Duodenal mucosa (tissue), 2 donors: ENCODE data around the gene GREM2.

Experiments
- H3K27ac ChIP-seq: one replicate; pipeline ENCODE4 v1.7.0; 2013; ENCODE audit warnings: low read depth, low read length
- H3K27me3 ChIP-seq, 2 donors: one replicate each; pipeline ENCODE4 v1.7.0; 2013; ENCODE audit warnings: low read length in 2 of 2, control low read depth in 1 of 2; ENCODE audit not compliant: insufficient read depth in 2 of 2, control insufficient read depth in 1 of 2
- H3K36me3 ChIP-seq, 2 donors: one replicate each; pipeline ENCODE4 v1.7.0; 2013; ENCODE audit warnings: low read length in 2 of 2, control low read depth in 1 of 2; ENCODE audit not compliant: insufficient read depth in 2 of 2, control insufficient read depth in 1 of 2
- H3K4me1 ChIP-seq, 2 donors: one replicate each; pipeline ENCODE4 v1.7.0; 2013; ENCODE audit warnings: low read length in 2 of 2, control low read depth in 1 of 2; ENCODE audit not compliant: insufficient read depth in 2 of 2, control insufficient read depth in 1 of 2
- H3K4me3 ChIP-seq, 2 donors: one replicate each; pipeline ENCODE4 v1.7.0; 2013; ENCODE audit warnings: low read length in 2 of 2, low read depth in 1 of 2
- H3K9ac ChIP-seq, 2 donors: one replicate each; pipeline ENCODE4 v1.7.0; 2013; ENCODE audit warnings: low read length in 2 of 2, low read depth in 1 of 2
- H3K9me3 ChIP-seq, 2 donors: one replicate each; pipeline ENCODE4 v1.7.0; 2013; ENCODE audit warnings: low read length in 2 of 2, control low read depth in 1 of 2; ENCODE audit not compliant: control insufficient read depth in 1 of 2

The GREM2 gene

DNA sequence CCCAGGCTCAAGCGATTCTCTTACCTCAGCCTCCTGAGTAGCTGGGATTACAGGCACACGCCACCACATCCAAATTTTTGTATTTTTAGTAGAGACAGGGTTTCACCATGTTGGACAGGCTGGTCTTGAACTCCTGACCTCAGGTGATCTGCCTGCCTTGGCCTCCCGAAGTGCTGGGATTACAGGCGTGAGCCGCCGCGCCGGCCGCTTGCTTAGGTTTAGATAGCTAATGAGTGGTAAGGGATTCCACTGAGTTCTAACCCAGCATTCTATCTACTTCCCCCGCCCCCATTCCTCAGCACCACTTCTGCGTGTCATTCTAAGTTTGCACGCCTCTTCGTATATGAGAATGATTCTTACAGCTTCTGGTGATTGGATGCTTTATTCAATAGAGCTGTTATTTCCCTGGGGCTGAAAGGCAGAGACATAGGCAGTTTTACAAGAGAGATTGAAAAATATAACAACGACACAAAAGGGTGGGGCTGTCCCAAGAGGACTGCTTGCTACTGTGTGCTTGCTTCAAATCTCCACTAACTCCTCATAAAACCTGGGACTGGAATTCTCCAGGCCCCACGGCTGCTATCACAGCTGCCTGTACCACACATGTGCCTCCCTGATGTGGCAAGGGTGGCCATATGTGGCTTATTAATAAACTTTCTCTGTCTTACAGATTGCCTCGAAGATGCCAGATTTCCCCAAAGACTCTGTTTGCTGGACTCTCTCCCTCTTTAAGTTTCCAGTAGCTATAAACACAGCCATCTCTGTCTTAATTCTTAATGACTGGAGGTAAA is 23.7 kb upstream of the GREM2 start:
- no peak overlapping the region for H3K9ac ChIP-seq
- no peaks in the 10 kb centered on the region for H3K36me3 ChIP-seq
- H3K9me3 ChIP-seq: no peaks in the 10 kb centered on the region
- H3K4me3 ChIP-seq: no peak overlapping the region
- H3K27me3 ChIP-seq: no peaks in the 10 kb centered on the region
- H3K4me1 ChIP-seq: no peaks in the 10 kb centered on the region
- H3K27ac ChIP-seq: no peak overlapping the region

DNA sequence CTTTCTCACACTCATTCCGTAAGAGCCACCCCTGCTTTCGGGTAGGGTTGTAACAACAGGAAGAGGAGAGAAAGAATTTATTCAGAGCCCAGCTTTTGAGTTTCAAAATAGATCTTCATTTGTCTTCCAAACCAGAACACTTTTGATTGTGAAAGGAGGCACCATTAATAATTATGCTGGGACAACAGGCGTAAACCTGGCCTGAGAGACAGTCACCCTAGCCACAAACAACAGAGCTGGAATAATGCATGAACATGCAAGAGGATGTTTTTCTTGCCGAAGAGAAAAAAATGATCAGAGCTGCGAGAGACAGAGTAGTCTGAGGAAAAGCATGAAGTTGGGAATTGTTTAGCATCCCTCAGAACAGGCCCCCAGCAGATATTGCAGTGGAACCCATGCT is 18.5 kb upstream of the GREM2 start:
- Histone ChIP-seq H3K9me3 (no peaks in the 10 kb centered on the region), H3K27me3 (no peaks in the 10 kb centered on the region), H3K4me3 (no peak overlapping the region), H3K36me3 (no peaks in the 10 kb centered on the region), H3K9ac (no peak overlapping the region), H3K4me1 (no peaks in the 10 kb centered on the region), H3K27ac (no peak overlapping the region)

DNA sequence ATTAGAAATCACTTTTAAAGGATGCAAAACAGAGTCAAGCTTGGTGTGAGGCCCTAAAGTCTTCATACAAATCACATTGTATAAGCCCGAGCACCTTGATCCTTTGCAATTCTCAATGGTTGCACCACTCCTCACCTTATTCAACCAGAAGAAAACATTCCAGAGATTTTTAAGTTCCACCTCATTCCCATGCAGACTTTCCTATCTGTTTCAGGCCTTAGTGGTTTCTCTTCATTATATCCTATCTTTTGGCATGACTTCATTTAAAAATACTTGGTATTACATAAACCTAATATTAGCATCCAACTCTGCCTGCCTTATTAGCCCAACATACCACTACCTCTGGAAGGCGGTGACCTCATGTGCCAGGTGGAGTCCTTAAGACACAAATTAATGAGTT is 9.3 kb upstream of the GREM2 start:
- H3K27me3 ChIP-seq: no peaks in the 10 kb centered on the region
- H3K36me3 ChIP-seq: no peaks in the 10 kb centered on the region
- no peak overlapping the region for H3K4me3 ChIP-seq
- no peaks in the 10 kb centered on the region for H3K4me1 ChIP-seq
- H3K9ac ChIP-seq: no peak overlapping the region
- H3K9me3 ChIP-seq: no peaks in the 10 kb centered on the region
- no peak overlapping the region for H3K27ac ChIP-seq

DNA sequence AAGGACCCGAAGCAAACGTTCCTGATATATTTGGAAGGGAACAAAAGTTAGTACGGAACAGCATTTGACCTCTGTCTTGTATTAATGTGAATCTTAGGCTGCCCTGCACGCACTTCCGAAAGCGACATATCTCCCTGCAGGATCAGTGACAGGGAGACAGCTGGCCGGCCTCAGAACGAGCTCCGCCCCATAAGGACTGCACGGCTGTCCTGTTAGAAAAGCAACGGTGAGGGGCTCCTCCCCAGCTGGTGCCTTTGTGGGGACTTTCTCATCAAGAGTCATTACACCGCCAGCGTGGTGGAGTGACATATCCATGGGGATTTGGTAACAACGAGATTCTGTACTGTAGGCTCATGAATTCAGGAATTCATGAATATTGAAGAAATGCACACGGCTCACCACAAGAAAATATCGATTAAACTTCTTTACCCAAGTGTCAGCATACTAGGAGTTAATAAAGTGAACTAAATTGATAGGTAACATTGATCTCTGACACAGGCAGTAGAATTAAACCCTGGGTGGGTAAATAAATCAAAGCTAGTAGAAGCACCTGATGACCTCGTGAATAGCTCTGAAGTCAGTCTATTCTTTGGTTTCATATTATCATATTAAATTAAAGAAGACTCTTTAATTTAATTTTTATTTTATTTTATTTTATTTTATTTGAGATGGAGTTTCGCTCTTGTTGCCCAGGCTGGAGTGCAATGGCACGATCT is 8.1 kb upstream of the GREM2 start:
- Histone ChIP-seq H3K4me3 (no peak overlapping the region), H3K9ac (no peak overlapping the region), H3K9me3 (no peaks in the 10 kb centered on the region), H3K27me3 (no peaks in the 10 kb centered on the region), H3K27ac (no peak overlapping the region), H3K4me1 (no peaks in the 10 kb centered on the region), H3K36me3 (no peaks in the 10 kb centered on the region)

DNA sequence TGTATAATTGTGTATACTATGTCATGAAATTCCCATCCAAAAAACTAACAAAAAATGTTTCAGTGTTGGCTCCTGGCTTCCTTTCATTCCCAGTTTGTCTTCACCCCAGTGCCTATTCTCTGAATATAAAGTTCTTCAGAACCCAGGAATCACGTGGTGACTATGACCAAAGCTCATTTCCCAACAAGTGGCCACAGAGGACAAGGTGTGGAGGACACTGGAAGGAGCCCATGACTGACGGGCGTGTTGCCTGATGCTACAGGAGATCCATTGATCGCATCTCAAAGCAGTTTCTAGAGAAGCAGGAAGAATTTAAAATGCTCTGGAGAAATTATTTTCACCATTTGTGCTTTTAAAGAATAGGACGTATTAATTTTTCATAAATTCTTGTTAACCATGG is 7.4 kb upstream of the GREM2 start:
- no peaks in the 10 kb centered on the region for H3K36me3 ChIP-seq
- H3K4me1 ChIP-seq: no peaks in the 10 kb centered on the region
- no peaks in the 10 kb centered on the region for H3K27me3 ChIP-seq
- no peak overlapping the region for H3K9ac ChIP-seq
- H3K27ac ChIP-seq: no peak overlapping the region
- H3K9me3 ChIP-seq: no peaks in the 10 kb centered on the region
- no peak overlapping the region for H3K4me3 ChIP-seq

DNA sequence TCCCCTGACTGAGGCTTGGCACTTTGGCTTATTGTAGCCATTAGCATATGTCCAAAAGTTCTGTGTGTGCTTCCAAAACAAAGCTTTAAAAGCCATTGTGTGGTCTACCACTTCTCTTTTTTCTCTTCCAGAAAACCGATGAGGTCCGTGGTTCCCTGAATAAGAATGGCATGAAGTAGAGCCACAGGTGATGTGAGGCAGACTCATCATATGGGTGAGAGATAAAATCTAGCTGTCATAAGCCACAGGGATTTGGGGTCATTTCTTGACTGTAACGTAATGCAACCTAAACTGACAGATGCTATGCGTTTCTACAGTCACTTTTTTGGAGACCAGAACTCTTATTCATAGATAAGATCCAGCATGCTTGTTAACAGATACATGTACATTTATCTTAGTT is 7.0 kb upstream of the GREM2 start:
- H3K9ac ChIP-seq: no peak overlapping the region
- no peaks in the 10 kb centered on the region for H3K9me3 ChIP-seq
- H3K4me3 ChIP-seq: no peak overlapping the region
- no peak overlapping the region for H3K27ac ChIP-seq
- H3K36me3 ChIP-seq: no peaks in the 10 kb centered on the region
- H3K4me1 ChIP-seq: no peaks in the 10 kb centered on the region
- H3K27me3 ChIP-seq: no peaks in the 10 kb centered on the region

DNA sequence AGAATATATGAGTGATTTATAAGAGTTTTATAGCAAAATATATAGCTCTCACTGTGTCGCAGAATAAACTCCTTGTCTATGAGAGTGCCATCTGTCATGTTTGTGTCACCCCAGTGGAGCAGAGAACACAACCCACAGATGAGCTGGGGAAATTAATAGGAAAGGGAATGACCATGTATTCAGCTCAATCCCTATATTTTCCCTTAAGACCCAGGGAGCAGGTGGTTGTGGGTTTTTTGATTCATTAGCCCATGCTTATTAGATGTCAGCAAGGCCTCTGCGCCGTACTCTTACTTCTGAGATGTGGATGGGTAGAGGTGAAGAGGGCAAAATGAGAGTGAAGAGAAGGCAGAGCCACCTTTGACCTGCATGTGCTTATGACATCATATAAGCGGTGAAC is 4.1 kb upstream of the GREM2 start:
- H3K36me3 ChIP-seq: no peaks in the 10 kb centered on the region

DNA sequence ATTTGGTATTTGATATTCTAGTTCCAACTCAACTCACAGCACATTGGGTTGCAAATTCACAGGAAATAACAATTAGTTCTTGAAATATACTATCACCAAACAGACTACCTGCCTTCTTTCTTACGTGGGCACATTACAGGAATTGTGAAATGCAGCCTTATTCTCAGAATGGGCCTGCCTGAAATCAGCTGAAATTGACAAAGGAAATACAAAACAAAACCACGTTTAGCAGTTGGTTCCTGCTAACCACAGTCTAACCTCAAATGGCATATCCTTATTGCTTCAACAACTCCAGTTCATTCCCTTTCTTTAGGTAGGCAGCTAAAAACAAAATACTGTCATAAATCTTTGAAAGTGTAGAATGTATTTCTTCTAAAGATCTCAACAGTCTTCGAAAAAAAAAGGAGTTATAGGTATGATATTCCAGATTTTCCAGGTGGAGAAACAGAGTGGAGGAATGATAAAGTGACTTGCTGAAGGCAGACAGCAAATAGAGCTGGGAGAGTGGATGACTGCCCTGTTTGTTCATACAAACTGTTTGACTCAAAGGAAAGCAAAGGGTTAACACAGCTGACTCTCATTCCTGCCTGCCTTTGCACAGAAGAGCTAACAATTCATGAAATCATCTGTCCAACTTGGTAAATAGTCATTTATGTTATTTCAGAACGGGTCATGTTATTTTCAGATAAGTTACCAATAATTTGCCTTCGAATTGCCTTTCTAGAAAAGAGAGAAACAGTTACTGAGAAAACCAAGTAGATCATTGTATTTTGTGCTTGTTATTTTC is 1.6 kb upstream of the GREM2 start:
- no peaks in the 10 kb centered on the region for H3K36me3 ChIP-seq
- H3K9me3 ChIP-seq: no peaks in the 10 kb centered on the region
- no peak overlapping the region for H3K4me3 ChIP-seq
- no peaks in the 10 kb centered on the region for H3K4me1 ChIP-seq
- no peak overlapping the region for H3K9ac ChIP-seq
- peaks cover 14 to 15% of the 10 kb centered on the region in 2 donors for H3K27me3 ChIP-seq
- H3K27ac ChIP-seq: no peak overlapping the region

More for the DNA sequence above, 4.1 kb upstream of the GREM2 start:
- Histone ChIP-seq H3K27ac (no peak overlapping the region), H3K4me1 (no peaks in the 10 kb centered on the region), H3K9ac (no peak overlapping the region), H3K27me3 (peaks cover 2 to 7% of the 10 kb centered on the region in 2 donors), H3K4me3 (no peak overlapping the region), H3K9me3 (no peaks in the 10 kb centered on the region)

DNA sequence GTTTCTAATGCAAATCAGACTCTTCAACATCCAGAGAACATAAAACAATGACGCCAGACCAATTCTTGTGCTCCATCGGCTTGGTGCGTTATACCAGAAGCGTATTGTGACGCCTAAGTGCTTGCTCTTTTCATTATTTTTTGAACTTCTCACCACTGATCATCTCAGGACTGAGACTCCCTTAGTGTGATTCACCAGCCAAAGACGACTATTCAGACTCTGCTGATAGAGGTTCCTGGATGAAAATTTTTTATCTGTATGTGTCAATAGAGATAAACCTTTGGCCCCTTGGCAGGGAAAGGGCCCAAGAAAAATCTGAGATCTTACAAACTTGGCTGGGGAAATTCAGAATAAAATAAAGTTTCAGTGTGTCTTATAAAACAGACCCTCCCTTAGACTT is 856 bp upstream of the GREM2 start:
- no peak overlapping the region for H3K9ac ChIP-seq
- peaks cover 14 to 15% of the 10 kb centered on the region in 2 donors for H3K27me3 ChIP-seq
- H3K36me3 ChIP-seq: no peaks in the 10 kb centered on the region
- no peaks in the 10 kb centered on the region for H3K9me3 ChIP-seq
- H3K4me1 ChIP-seq: no peaks in the 10 kb centered on the region
- no peak overlapping the region for H3K4me3 ChIP-seq
- no peak overlapping the region for H3K27ac ChIP-seq

DNA sequence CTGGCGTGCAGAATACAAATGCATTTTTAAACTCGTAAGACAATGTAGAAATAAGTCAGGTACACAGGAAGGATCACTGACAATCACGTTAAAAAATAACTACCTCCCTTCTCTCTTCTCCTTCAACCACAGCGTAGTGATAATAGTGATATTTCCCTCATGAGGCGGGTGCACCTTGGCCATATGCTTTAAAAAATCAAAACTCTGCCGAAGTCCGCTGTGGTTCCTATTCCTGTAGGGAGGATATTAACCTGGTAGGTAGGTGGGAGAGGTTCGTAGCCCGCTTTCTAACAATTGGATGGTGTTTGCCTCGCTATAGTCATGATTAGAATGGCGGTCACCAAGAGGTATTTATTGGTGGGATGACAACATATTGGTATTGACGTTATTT is 732 bp downstream of the GREM2 start:
- H3K27ac ChIP-seq: no peak overlapping the region
- H3K9ac ChIP-seq: peak overlapping the region in 1 of 2 donors; percentile 9

More for the DNA sequence above, 732 bp downstream of the GREM2 start:
- H3K27me3 ChIP-seq: peaks cover 14 to 15% of the 10 kb centered on the region in 2 donors
- peak overlapping the region; percentile 73 to 80 for H3K4me3 ChIP-seq
- H3K4me1 ChIP-seq: no peaks in the 10 kb centered on the region
- H3K36me3 ChIP-seq: no peaks in the 10 kb centered on the region
- H3K9me3 ChIP-seq: no peaks in the 10 kb centered on the region
